HUES64 (cell line): Measurements from ENCODE around the gene PROM2.

ENCODE experiments used
- H3K27ac ChIP-seq: 2 replicates; pipeline ENCODE4 v1.7.0; 2013; ENCODE audit warnings: low read depth, low read length, inconsistent platforms
- H3K27me3 ChIP-seq: 2 replicates; pipeline ENCODE4 v1.6.1; 2013; ENCODE audit warnings: mild to moderate bottlenecking, low read length; ENCODE audit not compliant: insufficient read depth
- H3K36me3 ChIP-seq: 2 replicates; pipeline ENCODE4 v1.6.1; 2013; ENCODE audit warnings: mild to moderate bottlenecking, low read length; ENCODE audit not compliant: insufficient read depth
- H3K4me1 ChIP-seq: 2 replicates; pipeline ENCODE4 v1.6.1; 2013; ENCODE audit warnings: mild to moderate bottlenecking, low read length, moderate library complexity; ENCODE audit not compliant: insufficient read depth
- H3K4me3 ChIP-seq: 2 replicates; pipeline ENCODE4 v1.5.1; 2013; ENCODE audit warnings: mild to moderate bottlenecking, low read length, moderate library complexity
- H3K9ac ChIP-seq: 2 replicates; pipeline ENCODE4 v1.6.1; 2013; ENCODE audit warnings: mild to moderate bottlenecking, low read depth, low read length
- H3K9me3 ChIP-seq: 2 replicates; pipeline ENCODE4 v1.6.1; 2013; ENCODE audit warnings: low read depth, low read length; ENCODE audit not compliant: insufficient read depth
- WGBS: fragments of 150-250, 120-280 bp; methylation state at CpG from one replicate; pipeline ENCODE4 v1.1.7; 2013; ENCODE audit warnings: missing lambda C conversion rate; 5-methylcytosine and 5-hydroxymethylcytosine counted together

PROM2 gene

DNA sequence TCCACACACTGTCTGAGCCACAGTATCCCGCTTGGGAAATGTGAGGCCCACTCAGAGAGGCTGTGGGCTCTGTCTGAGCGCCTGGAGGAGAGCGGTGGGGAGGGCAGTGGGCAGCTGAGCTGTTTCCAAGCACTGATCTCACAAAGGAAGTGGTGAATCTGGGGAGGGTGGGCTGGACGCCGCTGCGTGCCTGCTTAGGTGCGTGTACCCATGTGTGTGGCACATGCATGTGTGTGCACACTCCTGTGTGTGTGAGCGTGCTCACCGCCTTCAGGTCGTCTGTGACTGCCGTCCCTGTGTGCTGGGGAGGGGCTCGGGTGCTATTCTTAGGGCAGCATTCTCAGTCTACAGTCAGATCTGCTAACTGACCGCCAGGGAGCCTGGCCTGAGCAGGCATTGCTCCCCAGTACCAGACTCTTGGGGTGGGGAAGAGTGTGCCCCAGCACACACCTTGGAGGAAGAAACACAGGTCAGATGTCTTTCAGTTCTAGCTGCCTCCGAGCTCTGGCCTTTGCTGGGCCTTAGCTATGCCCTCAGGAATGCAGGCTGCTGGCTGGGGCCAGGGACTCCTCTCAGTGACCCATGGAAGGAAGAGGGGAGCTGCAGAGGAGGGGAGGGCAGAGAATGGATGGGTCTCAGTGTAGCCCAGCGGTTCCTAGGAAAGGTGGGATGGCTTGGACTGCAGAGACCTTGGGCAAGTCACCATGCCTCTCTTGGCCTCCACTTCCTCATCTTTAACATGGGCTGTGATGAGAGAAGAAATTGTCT, 54.3 kb downstream of the PROM2 start:
- Histone ChIP-seq H3K27ac (no peak overlapping the region), H3K9ac (no peak overlapping the region), H3K9me3 (no peaks in the 10 kb centered on the region), H3K27me3 (no peaks in the 10 kb centered on the region), H3K4me1 (no peaks in the 10 kb centered on the region), H3K36me3 (no peaks in the 10 kb centered on the region), H3K4me3 (no peak overlapping the region)
- WGBS = 86% methylated on average over 15 of the region's 15 CpGs

GRCh38 chr2:95329401-95329800, 55.2 kb downstream of the PROM2 start:
- Histone ChIP-seq H3K9ac (no peak overlapping the region), H3K4me1 (no peaks in the 10 kb centered on the region), H3K27me3 (no peaks in the 10 kb centered on the region), H3K36me3 (no peaks in the 10 kb centered on the region), H3K27ac (no peak overlapping the region), H3K4me3 (no peak overlapping the region), H3K9me3 (no peaks in the 10 kb centered on the region)
- WGBS = 94% methylated on average over 14 of the region's 14 CpGs

GRCh38 chr2:95329891-95330793, 55.9 kb downstream of the PROM2 start:
- WGBS = 92% methylated on average over 23 of the region's 23 CpGs
- Histone ChIP-seq H3K9me3 (no peaks in the 10 kb centered on the region), H3K9ac (no peak overlapping the region), H3K36me3 (no peaks in the 10 kb centered on the region), H3K27me3 (no peaks in the 10 kb centered on the region), H3K4me3 (no peak overlapping the region), H3K4me1 (no peaks in the 10 kb centered on the region), H3K27ac (no peak overlapping the region)

GRCh38 chr2:95330794-95331338, 56.6 kb downstream of the PROM2 start:
- Histone ChIP-seq H3K4me3 (no peak overlapping the region), H3K9me3 (no peaks in the 10 kb centered on the region), H3K27me3 (no peaks in the 10 kb centered on the region), H3K27ac (no peak overlapping the region), H3K4me1 (no peaks in the 10 kb centered on the region), H3K9ac (no peak overlapping the region), H3K36me3 (no peaks in the 10 kb centered on the region)
- WGBS = 85% methylated on average over 11 of the region's 11 CpGs

GRCh38 chr2:95331606-95332005, 57.4 kb downstream of the PROM2 start:
- H3K4me3 ChIP-seq = no peak overlapping the region
- WGBS = 94% methylated on average over 10 of the region's 10 CpGs
- H3K9me3 ChIP-seq = no peaks in the 10 kb centered on the region
- no peaks in the 10 kb centered on the region for H3K4me1 ChIP-seq
- no peak overlapping the region for H3K27ac ChIP-seq
- H3K36me3 ChIP-seq = no peaks in the 10 kb centered on the region
- no peaks in the 10 kb centered on the region for H3K27me3 ChIP-seq
- H3K9ac ChIP-seq = no peak overlapping the region

DNA sequence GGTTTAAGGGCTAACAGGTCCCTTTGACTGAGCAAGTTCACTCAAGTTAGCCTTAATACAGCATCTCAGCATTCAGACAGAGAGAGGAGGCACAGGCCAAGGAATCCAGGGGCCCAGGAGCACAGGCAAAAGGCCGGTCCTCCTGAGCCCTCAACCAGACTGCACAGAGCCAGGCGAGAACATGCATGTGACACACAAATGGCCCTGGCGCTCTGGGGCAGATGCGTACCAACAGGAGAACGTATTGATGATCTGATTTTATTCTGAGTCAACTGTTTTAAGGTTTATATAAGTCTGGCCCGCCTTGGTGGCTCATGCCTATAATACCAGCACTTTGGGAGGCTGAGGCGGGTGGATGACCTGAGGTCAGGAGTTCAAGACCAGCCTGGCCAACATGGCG, 57.8 kb downstream of the PROM2 start:
- Histone ChIP-seq H3K27me3 (no peaks in the 10 kb centered on the region), H3K4me1 (no peaks in the 10 kb centered on the region), H3K9ac (no peak overlapping the region), H3K27ac (no peak overlapping the region), H3K36me3 (no peaks in the 10 kb centered on the region), H3K4me3 (no peak overlapping the region), H3K9me3 (no peaks in the 10 kb centered on the region)
- WGBS = 94% methylated on average over 7 of the region's 8 CpGs

DNA sequence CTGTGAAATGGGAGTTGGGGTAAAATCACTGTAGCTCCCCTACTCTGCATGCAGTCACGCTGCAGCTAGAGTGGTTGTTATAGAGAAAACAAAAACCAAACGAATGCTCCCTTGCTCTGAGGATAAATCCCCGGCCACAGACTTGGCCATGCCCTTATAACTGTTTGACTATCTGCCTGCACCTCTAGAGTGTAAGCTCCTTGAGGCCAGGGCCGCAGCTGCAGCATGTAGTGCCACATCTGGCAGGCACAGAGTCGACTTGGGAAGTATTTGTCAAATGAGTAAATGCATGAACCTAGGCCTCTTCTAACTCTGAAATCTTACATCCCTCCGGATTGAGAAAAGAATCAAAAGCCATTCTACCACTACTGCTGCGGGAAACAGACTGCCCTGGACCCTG, 58.8 kb downstream of the PROM2 start:
- Histone ChIP-seq H3K36me3 (no peaks in the 10 kb centered on the region), H3K4me1 (no peaks in the 10 kb centered on the region), H3K4me3 (no peak overlapping the region), H3K9me3 (no peaks in the 10 kb centered on the region), H3K27ac (no peak overlapping the region), H3K9ac (no peak overlapping the region), H3K27me3 (no peaks in the 10 kb centered on the region)
- 90% methylated on average over 7 of the region's 7 CpGs for WGBS

DNA sequence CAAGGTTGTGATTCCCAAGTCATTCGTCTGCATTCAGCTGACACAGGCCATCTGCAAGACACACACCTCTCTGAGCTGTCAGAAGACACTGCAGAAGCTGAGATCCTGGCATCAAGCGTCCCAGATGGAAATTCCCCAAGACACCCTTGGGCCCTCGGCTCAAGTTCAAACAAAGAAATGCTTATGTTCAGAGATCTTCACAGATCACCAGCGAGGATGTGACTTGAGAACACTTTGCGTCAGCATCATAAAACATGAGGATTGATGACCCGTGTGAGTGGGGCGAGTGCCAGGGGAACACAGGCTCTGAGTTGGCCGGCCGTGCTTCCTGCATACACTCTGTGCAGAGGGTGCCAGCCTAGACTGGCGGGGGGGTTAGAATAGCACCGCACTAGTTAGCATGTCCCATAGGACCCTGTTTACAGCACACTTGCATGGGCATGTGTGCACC, 59.7 kb downstream of the PROM2 start:
- WGBS = 87% methylated on average over 11 of the region's 11 CpGs
- H3K9ac ChIP-seq = no peak overlapping the region
- H3K27ac ChIP-seq = no peak overlapping the region
- no peaks in the 10 kb centered on the region for H3K9me3 ChIP-seq
- no peaks in the 10 kb centered on the region for H3K27me3 ChIP-seq
- no peaks in the 10 kb centered on the region for H3K36me3 ChIP-seq
- H3K4me3 ChIP-seq = no peak overlapping the region
- no peaks in the 10 kb centered on the region for H3K4me1 ChIP-seq

GRCh38 chr2:95334916-95335641, 60.8 kb downstream of the PROM2 start:
- no peaks in the 10 kb centered on the region for H3K4me1 ChIP-seq
- no peak overlapping the region for H3K4me3 ChIP-seq
- no peaks in the 10 kb centered on the region for H3K36me3 ChIP-seq
- H3K27ac ChIP-seq = no peak overlapping the region
- WGBS = 97% methylated on average over 1 of the region's 1 CpG
- no peaks in the 10 kb centered on the region for H3K27me3 ChIP-seq
- H3K9me3 ChIP-seq = no peaks in the 10 kb centered on the region
- no peak overlapping the region for H3K9ac ChIP-seq

- Histone ChIP-seq H3K27me3 (peaks cover 4% of the 10 kb centered on the region; the same call in 1 of the 2 replicates), H3K9ac (no peak overlapping the region), H3K4me3 (no peak overlapping the region), H3K9me3 (no peaks in the 10 kb centered on the region), H3K36me3 (no peaks in the 10 kb centered on the region), H3K4me1 (no peaks in the 10 kb centered on the region), H3K27ac (no peak overlapping the region)
- 100% methylated on average over 1 of the region's 2 CpGs for WGBS
Measured at GRCh38 chr2:95336406-95336805, 62.2 kb downstream of the PROM2 start.

GRCh38 chr2:95337829-95338228, 63.6 kb downstream of the PROM2 start:
- Histone ChIP-seq H3K4me3 (no peak overlapping the region), H3K4me1 (no peaks in the 10 kb centered on the region), H3K36me3 (no peaks in the 10 kb centered on the region), H3K27me3 (peaks cover 18% of the 10 kb centered on the region), H3K27ac (no peak overlapping the region), H3K9ac (no peak overlapping the region), H3K9me3 (no peaks in the 10 kb centered on the region)
- WGBS = 81% methylated on average over 7 of the region's 7 CpGs
